HEK293 (cell line): ENCODE data around the gene DMKN.
"Not testable (repeated sequence)": the region's sequence is repeated elsewhere in the genome, so short reads cannot be mapped to it uniquely, and the experiment has no call there.

Source experiments
- CTCF ChIA-PET: fragments of 350-600 bp; formaldehyde crosslinking; extraction: SDS; loops from one replicate; lab custom pipeline; 2021; ENCODE audit warnings: antibody characterized with exemption; lab: Yijun Ruan, JAX
- POLR2A ChIA-PET: fragments of 300-600 bp; formaldehyde crosslinking; extraction: SDS; loops from one replicate; lab custom pipeline; 2020; ENCODE audit warnings: antibody characterized with exemption, inconsistent platforms; lab: Yijun Ruan, JAX
- H3K27ac ChIP-seq: fragments of 200-500 bp; sonication (Bioruptor generic); 2 replicates; pipeline ENCODE4 v1.5.1; 2014; ENCODE audit warnings: low read depth, low read length, control low read depth, inconsistent platforms; ENCODE audit errors: extremely low read depth
- H3K36me3 ChIP-seq, 2 experiments: fragments of 200-500 bp in 1 of 2; sonication (Bioruptor generic) in 1 of 2; 1 replicate in 1 of 2; 2 replicates in 1 of 2; pipeline ENCODE4 v1.5.1; 2014 to 2017; ENCODE audit warnings: inconsistent platforms in 2 of 2, low read length in 2 of 2; ENCODE audit not compliant: control insufficient read depth in 2 of 2, insufficient read depth in 1 of 2
- H3K4me1 ChIP-seq: fragments of 200-500 bp; sonication (Bioruptor generic); 2 replicates; pipeline ENCODE4 v1.5.1; 2014; ENCODE audit warnings: mild to moderate bottlenecking, low read length, inconsistent platforms; ENCODE audit not compliant: control insufficient read depth, insufficient read depth
- H3K4me3 ChIP-seq: 2 replicates; pipeline ENCODE4 v1.5.1; 2011; ENCODE audit warnings: low read depth, mild to moderate bottlenecking, control low read depth, low read length, moderate library complexity
- H3K9me3 ChIP-seq: fragments of 200-500 bp; sonication (Bioruptor generic); 2 replicates; pipeline ENCODE4 v1.5.1; 2014; ENCODE audit warnings: low read depth, low read length, inconsistent platforms; ENCODE audit not compliant: control insufficient read depth, insufficient read depth
- BCL11A ChIP-seq: fragments of 450-650 bp; formaldehyde crosslinking; IDR thresholded peaks from 2 replicates; pipeline ENCODE4 v1.5.1; 2016; ENCODE audit warnings: low read depth, missing biosample characterization, missing genetic modification characterization
- OSR2 ChIP-seq: fragments of 450-650 bp; formaldehyde crosslinking; IDR thresholded peaks from 2 replicates; pipeline ENCODE4 v1.5.1; 2016; ENCODE audit warnings: missing biosample characterization, missing genetic modification characterization
- SCRT1 ChIP-seq: fragments of 450-650 bp; formaldehyde crosslinking; IDR thresholded peaks from 2 replicates; pipeline ENCODE4 v1.5.1; 2016; ENCODE audit warnings: missing biosample characterization, missing genetic modification characterization, borderline replicate concordance
- ZBTB17 ChIP-seq: fragments of 450-650 bp; formaldehyde crosslinking; IDR thresholded peaks from 2 replicates; pipeline ENCODE4 v1.5.1; 2016; ENCODE audit warnings: missing biosample characterization, missing genetic modification characterization
- ZBTB48 ChIP-seq: fragments of 450-650 bp; formaldehyde crosslinking; IDR thresholded peaks from 2 replicates; pipeline ENCODE4 v1.5.1; 2016; ENCODE audit warnings: missing biosample characterization, missing genetic modification characterization
- ZEB2 ChIP-seq: fragments of 450-650 bp; formaldehyde crosslinking; IDR thresholded peaks from 2 replicates; pipeline ENCODE4 v1.5.1; 2016; ENCODE audit warnings: missing biosample characterization, missing genetic modification characterization
- ZNF114 ChIP-seq: fragments of 450-650 bp; formaldehyde crosslinking; IDR thresholded peaks from 2 replicates; pipeline ENCODE4 v1.5.0; 2017; ENCODE audit warnings: missing biosample characterization, missing genetic modification characterization
- ZNF133 ChIP-seq: fragments of 450-650 bp; formaldehyde crosslinking; IDR thresholded peaks from 2 replicates; pipeline ENCODE4 v1.5.1; 2016; ENCODE audit warnings: missing biosample characterization, missing genetic modification characterization
- ZNF140 ChIP-seq: fragments of 450-650 bp; formaldehyde crosslinking; IDR thresholded peaks from 2 replicates; pipeline ENCODE4 v1.5.1; 2016; ENCODE audit warnings: missing biosample characterization, missing genetic modification characterization
- ZNF19 ChIP-seq: fragments of 450-650 bp; formaldehyde crosslinking; IDR thresholded peaks from 2 replicates; pipeline ENCODE4; 2016; ENCODE audit warnings: missing biosample characterization, missing genetic modification characterization, low read depth
- ZNF423 ChIP-seq: fragments of 450-650 bp; formaldehyde crosslinking; IDR thresholded peaks from 2 replicates; pipeline ENCODE4 v1.5.1; 2016; ENCODE audit warnings: missing biosample characterization, missing genetic modification characterization
- ZNF837 ChIP-seq: fragments of 450-650 bp; formaldehyde crosslinking; IDR thresholded peaks from 2 replicates; pipeline ENCODE4 v1.5.1; 2016; ENCODE audit warnings: missing biosample characterization, missing genetic modification characterization
- TF ChIP-seq, protein P1 (sequence below): fragments of 450-650 bp; formaldehyde crosslinking; IDR thresholded peaks from 2 replicates; pipeline ENCODE4 v1.5.1; 2016; ENCODE audit warnings: missing biosample characterization, missing genetic modification characterization
- TF ChIP-seq, protein P2 (sequence below): fragments of 450-650 bp; formaldehyde crosslinking; IDR thresholded peaks from 2 replicates; pipeline ENCODE4 v1.5.1; 2016; ENCODE audit warnings: missing biosample characterization, missing genetic modification characterization
- TF ChIP-seq, protein P3 (sequence below): fragments of 450-650 bp; formaldehyde crosslinking; IDR thresholded peaks from 2 replicates; pipeline ENCODE4 v1.5.1; 2016; ENCODE audit warnings: missing biosample characterization, missing genetic modification characterization
- TF ChIP-seq, protein P4 (sequence below): fragments of 450-650 bp; formaldehyde crosslinking; IDR thresholded peaks from 2 replicates; pipeline ENCODE4 v1.5.0; 2017; ENCODE audit warnings: missing biosample characterization, missing genetic modification characterization, borderline replicate concordance
- TF ChIP-seq, protein P5 (sequence below): fragments of 450-650 bp; formaldehyde crosslinking; IDR thresholded peaks from 2 replicates; pipeline ENCODE4 v1.5.1; 2016; ENCODE audit warnings: missing biosample characterization, missing genetic modification characterization, low read depth

Gene DMKN

DNA sequence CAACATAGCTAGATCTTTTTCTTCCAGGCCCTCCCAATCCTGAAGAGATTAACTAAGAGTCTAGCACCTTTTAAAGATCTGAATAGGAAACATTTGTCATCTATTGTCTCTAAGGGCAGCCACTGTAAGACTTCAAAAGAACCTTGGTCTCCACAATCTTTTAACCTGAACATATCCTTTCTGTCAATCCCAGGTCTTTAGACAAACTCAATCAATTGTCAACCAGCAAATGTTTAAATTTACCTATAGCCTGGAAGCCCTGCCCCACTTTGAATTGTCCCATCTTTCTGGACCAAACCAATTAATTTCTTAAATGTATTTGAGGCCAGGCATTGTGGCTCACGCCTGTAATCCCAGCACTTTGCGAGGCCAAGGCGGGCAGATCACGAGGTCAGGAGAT, 42.4 kb downstream of the DMKN start:
- H3K36me3 ChIP-seq = not testable (repeated sequence)
- CTCF ChIA-PET = interaction anchor here (0.8 to 6.8 kb wide), 5 partner anchors 13 to 118 kb away, joined by 3 to 157 read pairs (median 4); partner anchors contain the start of gene FFAR3

DNA sequence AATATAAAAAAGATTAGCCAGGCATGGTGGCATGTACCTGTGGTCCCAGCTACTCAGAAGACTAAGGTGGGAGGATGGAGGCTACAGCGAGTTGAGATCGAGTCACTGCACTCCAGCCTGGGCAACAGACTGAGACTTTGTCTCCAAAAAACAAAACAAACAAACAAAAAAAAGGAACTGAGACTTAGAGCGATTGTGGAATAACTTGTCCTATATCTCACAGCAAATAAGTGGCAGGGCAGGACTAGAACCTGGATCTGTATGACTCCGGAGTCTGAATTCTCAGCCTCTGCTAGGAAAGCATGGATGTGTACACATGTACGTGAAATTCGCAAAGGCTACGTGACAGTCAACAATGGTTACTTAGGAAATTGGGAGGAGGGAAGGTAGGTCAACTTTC, 43.3 kb downstream of the DMKN start:
- Histone ChIP-seq H3K4me3 (no peak overlapping the region), H3K9me3 (no peaks in the 10 kb centered on the region), H3K4me1 (no peaks in the 10 kb centered on the region), H3K36me3 (no peaks in the 10 kb centered on the region), H3K27ac (no peak overlapping the region)
- TF ChIP-seq ZEB2 = no peak
- no peak for TF ChIP-seq ZNF140 (tag by site-specific recombination)
- TF ChIP-seq ZBTB48 = no peak
- TF ChIP-seq, protein P1, sequence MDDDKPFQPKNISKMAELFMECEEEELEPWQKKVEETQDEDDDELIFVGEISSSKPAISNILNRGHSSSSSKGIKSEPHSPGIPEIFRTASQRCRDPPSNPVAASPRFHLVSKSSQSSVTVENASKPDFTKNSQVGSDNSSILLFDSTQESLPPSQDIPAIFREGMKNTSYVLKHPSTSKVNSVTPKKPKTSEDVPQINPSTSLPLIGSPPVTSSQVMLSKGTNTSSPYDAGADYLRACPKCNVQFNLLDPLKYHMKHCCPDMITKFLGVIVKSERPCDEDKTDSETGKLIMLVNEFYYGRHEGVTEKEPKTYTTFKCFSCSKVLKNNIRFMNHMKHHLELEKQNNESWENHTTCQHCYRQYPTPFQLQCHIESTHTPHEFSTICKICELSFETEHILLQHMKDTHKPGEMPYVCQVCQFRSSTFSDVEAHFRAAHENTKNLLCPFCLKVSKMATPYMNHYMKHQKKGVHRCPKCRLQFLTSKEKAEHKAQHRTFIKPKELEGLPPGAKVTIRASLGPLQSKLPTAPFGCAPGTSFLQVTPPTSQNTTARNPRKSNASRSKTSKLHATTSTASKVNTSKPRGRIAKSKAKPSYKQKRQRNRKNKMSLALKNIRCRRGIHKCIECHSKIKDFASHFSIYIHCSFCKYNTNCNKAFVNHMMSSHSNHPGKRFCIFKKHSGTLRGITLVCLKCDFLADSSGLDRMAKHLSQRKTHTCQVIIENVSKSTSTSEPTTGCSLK (tag by site-specific recombination) = no peak
- TF ChIP-seq ZNF423 (tag by site-specific recombination) = no peak
- no peak for TF ChIP-seq ZNF19 (tag by site-specific recombination)
- TF ChIP-seq ZNF114 = no peak
- TF ChIP-seq, protein P2, sequence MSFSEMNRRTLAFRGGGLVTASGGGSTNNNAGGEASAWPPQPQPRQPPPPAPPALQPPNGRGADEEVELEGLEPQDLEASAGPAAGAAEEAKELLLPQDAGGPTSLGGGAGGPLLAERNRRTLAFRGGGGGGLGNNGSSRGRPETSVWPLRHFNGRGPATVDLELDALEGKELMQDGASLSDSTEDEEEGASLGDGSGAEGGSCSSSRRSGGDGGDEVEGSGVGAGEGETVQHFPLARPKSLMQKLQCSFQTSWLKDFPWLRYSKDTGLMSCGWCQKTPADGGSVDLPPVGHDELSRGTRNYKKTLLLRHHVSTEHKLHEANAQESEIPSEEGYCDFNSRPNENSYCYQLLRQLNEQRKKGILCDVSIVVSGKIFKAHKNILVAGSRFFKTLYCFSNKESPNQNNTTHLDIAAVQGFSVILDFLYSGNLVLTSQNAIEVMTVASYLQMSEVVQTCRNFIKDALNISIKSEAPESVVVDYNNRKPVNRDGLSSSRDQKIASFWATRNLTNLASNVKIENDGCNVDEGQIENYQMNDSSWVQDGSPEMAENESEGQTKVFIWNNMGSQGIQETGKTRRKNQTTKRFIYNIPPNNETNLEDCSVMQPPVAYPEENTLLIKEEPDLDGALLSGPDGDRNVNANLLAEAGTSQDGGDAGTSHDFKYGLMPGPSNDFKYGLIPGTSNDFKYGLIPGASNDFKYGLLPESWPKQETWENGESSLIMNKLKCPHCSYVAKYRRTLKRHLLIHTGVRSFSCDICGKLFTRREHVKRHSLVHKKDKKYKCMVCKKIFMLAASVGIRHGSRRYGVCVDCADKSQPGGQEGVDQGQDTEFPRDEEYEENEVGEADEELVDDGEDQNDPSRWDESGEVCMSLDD = no peak
- TF ChIP-seq, protein P3, sequence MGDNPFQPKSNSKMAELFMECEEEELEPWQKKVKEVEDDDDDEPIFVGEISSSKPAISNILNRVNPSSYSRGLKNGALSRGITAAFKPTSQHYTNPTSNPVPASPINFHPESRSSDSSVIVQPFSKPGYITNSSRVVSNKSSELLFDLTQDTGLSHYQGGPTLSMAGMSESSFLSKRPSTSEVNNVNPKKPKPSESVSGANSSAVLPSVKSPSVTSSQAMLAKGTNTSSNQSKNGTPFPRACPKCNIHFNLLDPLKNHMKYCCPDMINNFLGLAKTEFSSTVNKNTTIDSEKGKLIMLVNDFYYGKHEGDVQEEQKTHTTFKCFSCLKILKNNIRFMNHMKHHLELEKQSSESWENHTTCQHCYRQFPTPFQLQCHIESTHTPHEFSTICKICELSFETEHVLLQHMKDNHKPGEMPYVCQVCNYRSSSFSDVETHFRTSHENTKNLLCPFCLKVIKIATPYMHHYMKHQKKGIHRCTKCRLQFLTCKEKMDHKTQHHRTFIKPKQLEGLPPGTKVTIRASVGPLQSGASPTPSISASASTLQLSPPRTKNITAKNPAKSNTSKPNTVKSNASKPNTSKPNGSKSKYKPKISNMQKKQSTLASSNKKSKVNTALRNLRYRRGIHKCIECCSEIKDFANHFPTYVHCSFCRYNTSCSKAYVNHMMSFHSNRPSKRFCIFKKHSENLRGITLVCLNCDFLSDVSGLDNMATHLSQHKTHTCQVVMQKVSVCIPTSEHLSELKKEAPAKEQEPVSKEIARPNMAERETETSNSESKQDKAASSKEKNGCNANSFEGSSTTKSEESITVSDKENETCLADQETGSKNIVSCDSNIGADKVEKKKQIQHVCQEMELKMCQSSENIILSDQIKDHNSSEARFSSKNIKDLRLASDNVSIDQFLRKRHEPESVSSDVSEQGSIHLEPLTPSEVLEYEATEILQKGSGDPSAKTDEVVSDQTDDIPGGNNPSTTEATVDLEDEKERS (tag by site-specific recombination) = no peak
- no peak for TF ChIP-seq ZNF837 (tag by site-specific recombination)
- TF ChIP-seq OSR2 (tag by site-specific recombination) = no peak
- TF ChIP-seq, protein P4, sequence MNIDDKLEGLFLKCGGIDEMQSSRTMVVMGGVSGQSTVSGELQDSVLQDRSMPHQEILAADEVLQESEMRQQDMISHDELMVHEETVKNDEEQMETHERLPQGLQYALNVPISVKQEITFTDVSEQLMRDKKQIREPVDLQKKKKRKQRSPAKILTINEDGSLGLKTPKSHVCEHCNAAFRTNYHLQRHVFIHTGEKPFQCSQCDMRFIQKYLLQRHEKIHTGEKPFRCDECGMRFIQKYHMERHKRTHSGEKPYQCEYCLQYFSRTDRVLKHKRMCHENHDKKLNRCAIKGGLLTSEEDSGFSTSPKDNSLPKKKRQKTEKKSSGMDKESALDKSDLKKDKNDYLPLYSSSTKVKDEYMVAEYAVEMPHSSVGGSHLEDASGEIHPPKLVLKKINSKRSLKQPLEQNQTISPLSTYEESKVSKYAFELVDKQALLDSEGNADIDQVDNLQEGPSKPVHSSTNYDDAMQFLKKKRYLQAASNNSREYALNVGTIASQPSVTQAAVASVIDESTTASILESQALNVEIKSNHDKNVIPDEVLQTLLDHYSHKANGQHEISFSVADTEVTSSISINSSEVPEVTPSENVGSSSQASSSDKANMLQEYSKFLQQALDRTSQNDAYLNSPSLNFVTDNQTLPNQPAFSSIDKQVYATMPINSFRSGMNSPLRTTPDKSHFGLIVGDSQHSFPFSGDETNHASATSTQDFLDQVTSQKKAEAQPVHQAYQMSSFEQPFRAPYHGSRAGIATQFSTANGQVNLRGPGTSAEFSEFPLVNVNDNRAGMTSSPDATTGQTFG (tag by site-specific recombination) = no peak
- TF ChIP-seq ZNF133 (tag by site-specific recombination) = no peak
- no peak for TF ChIP-seq SCRT1
- TF ChIP-seq, protein P5, sequence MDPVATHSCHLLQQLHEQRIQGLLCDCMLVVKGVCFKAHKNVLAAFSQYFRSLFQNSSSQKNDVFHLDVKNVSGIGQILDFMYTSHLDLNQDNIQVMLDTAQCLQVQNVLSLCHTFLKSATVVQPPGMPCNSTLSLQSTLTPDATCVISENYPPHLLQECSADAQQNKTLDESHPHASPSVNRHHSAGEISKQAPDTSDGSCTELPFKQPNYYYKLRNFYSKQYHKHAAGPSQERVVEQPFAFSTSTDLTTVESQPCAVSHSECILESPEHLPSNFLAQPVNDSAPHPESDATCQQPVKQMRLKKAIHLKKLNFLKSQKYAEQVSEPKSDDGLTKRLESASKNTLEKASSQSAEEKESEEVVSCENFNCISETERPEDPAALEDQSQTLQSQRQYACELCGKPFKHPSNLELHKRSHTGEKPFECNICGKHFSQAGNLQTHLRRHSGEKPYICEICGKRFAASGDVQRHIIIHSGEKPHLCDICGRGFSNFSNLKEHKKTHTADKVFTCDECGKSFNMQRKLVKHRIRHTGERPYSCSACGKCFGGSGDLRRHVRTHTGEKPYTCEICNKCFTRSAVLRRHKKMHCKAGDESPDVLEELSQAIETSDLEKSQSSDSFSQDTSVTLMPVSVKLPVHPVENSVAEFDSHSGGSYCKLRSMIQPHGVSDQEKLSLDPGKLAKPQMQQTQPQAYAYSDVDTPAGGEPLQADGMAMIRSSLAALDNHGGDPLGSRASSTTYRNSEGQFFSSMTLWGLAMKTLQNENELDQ (tag by site-specific recombination) = no peak
- TF ChIP-seq BCL11A = no peak
- CTCF ChIA-PET = interaction anchor here (0.5 to 6.8 kb wide), 13 partner anchors 7 to 125 kb away, joined by 3 to 157 read pairs (median 4); partner anchors contain the start of genes FFAR2, FFAR3 and KRTDAP
- POLR2A ChIA-PET = no interaction called here

More for the DNA sequence above, 42.4 kb downstream of the DMKN start:
- POLR2A ChIA-PET, H3K27ac ChIP-seq, H3K4me3 ChIP-seq, H3K9me3 ChIP-seq, H3K4me1 ChIP-seq: not testable (repeated sequence)
- peak; percentile 65 for TF ChIP-seq ZBTB17
